HEK293T (cell line): ENCODE data around the gene ADAMTSL4.

Experiments
- ARNT ChIP-seq: fragments of 450-650 bp; IDR thresholded peaks from 2 replicates; pipeline ENCODE4 v1.6.1; 2017; ENCODE audit warnings: mild to moderate bottlenecking
- BHLHE40 ChIP-seq: fragments of 450-650 bp; IDR thresholded peaks from 2 replicates; pipeline ENCODE4 v1.6.1; 2016; ENCODE audit warnings: mild to moderate bottlenecking, moderate library complexity, borderline replicate concordance
- ELF4 ChIP-seq: fragments of 450-650 bp; IDR thresholded peaks from 2 replicates; pipeline ENCODE4 v1.6.1; 2017; ENCODE audit warnings: antibody characterized with exemption
- FOXA1 ChIP-seq: fragments of 450-650 bp; IDR thresholded peaks from 2 replicates; pipeline ENCODE4 v1.6.1; 2016; ENCODE audit warnings: mild to moderate bottlenecking
- FOXK2 ChIP-seq: fragments of 450-650 bp; IDR thresholded peaks from 2 replicates; pipeline ENCODE4 v1.6.1; 2016; ENCODE audit warnings: mild to moderate bottlenecking
- FOXM1 ChIP-seq: fragments of 450-650 bp; IDR thresholded peaks from 2 replicates; pipeline ENCODE4 v1.6.1; 2017; ENCODE audit warnings: mild to moderate bottlenecking, borderline replicate concordance
- HDGF ChIP-seq: fragments of 450-650 bp; IDR thresholded peaks from 2 replicates; pipeline ENCODE4 v1.6.1; 2017; ENCODE audit warnings: antibody characterized with exemption, borderline replicate concordance
- L3MBTL2 ChIP-seq: fragments of 450-650 bp; conservative IDR thresholded peaks from 2 replicates; pipeline ENCODE4 v1.6.1; 2016; ENCODE audit warnings: mild to moderate bottlenecking
- PKNOX1 ChIP-seq: fragments of 450-650 bp; IDR thresholded peaks from 2 replicates; pipeline ENCODE4 v1.6.1; 2016
- SP1 ChIP-seq: fragments of 450-650 bp; IDR thresholded peaks from 2 replicates; pipeline ENCODE4 v1.6.1; 2017
- SUZ12 ChIP-seq: fragments of 450-650 bp; IDR thresholded peaks from 2 replicates; pipeline ENCODE4 v1.6.1; 2016; ENCODE audit warnings: mild to moderate bottlenecking
- TARDBP ChIP-seq: fragments of 450-650 bp; IDR thresholded peaks from 2 replicates; pipeline ENCODE4 v1.6.1; 2016
- ZNF384 ChIP-seq: fragments of 450-650 bp; IDR thresholded peaks from 2 replicates; pipeline ENCODE4 v1.6.1; 2016

GRCh38 chr1:150512846-150513245 lies 36.4 kb upstream of the ADAMTSL4 start:
- no peak for TF ChIP-seq SUZ12
- TF ChIP-seq BHLHE40, result no peak
- no peak for TF ChIP-seq ZNF384
- TF ChIP-seq PKNOX1, result no peak
- no peak for TF ChIP-seq TARDBP
- TF ChIP-seq FOXM1, result no peak
- TF ChIP-seq FOXA1, result no peak
- TF ChIP-seq SP1, result no peak
- TF ChIP-seq ARNT, result no peak
- no peak for TF ChIP-seq HDGF
- TF ChIP-seq ELF4, result no peak
- TF ChIP-seq FOXK2, result no peak
- TF ChIP-seq L3MBTL2, result no peak
